Transverse colon (tissue), 4 donors: ENCODE data around the gene PHOX2A. TPM values are rescaled to one million over a fixed set of nuclear protein-coding genes. Genes with fewer than 3 reads are reported as not detected.

ENCODE experiments used
- DNase-seq: peaks from one replicate; pipeline ENCODE4 v3.0.0-alpha.2; 2019
- H3K27ac ChIP-seq, 4 donors: fragments of 200-600 bp; sonication (generic); 2 replicates each; pipeline ENCODE4 v1.5.1; 2016 to 2018; ENCODE audit warnings: inconsistent platforms in 4 of 4
- H3K27me3 ChIP-seq: fragments of 200-600 bp; sonication (generic); 2 replicates; pipeline ENCODE4 v1.5.1; 2017; ENCODE audit warnings: inconsistent platforms
- H3K36me3 ChIP-seq, 4 donors: fragments of 200-600 bp; sonication (generic); 2 replicates each; pipeline ENCODE4 v1.5.1; 2017 to 2019; ENCODE audit warnings: inconsistent platforms in 4 of 4
- H3K4me1 ChIP-seq, 4 donors: fragments of 200-600 bp; sonication (generic); 2 replicates each; pipeline ENCODE4 v1.5.1; 2017 to 2020; ENCODE audit warnings: inconsistent platforms in 4 of 4
- H3K4me3 ChIP-seq, 4 donors: fragments of 200-600 bp; sonication (generic); 1 replicate in 1 of 4; 2 replicates in 3 of 4; pipeline versions ENCODE4 v1.5.1 to v1.6.1; 2017 to 2019; ENCODE audit warnings: inconsistent platforms in 4 of 4
- H3K9me3 ChIP-seq, 2 donors: fragments of 200-600 bp; sonication (generic); 2 replicates each; pipeline ENCODE4 v1.5.1; 2017 to 2019; ENCODE audit warnings: inconsistent platforms in 2 of 2
- EP300 ChIP-seq: sonication (generic); formaldehyde crosslinking; IDR thresholded peaks from one replicate; pipeline ENCODE4 v1.6.1; 2017; ENCODE audit warnings: antibody characterized with exemption, low read depth
- POLR2A ChIP-seq: fragments of 450-650 bp; IDR thresholded peaks from one replicate; pipeline ENCODE4 v1.6.1; 2016; ENCODE audit warnings: antibody characterized with exemption, mild to moderate bottlenecking, moderate library complexity
- POLR2AphosphoS5 ChIP-seq, 3 donors: sonication (generic); formaldehyde crosslinking; IDR thresholded peaks; one replicate each; pipeline ENCODE4 v1.6.1; 2016; ENCODE audit warnings: antibody characterized with exemption in 3 of 3
- WGBS, 2 donors: methylation state at CpG; one replicate each; pipeline ENCODE4 v1.1.5; 2018; ENCODE audit warnings: low coverage in 1 of 2; 5-methylcytosine and 5-hydroxymethylcytosine counted together
- in situ Hi-C, 4 donors: fragments of 200-750 bp; cut with MboI; loops; one replicate each; pipeline versions ENCODE4 v1.15.0 to v1.15.1; 2017; ENCODE audit warnings: low sequenced_read_pairs in 3 of 4, low pct_ligation_motif_present in 1 of 4, low pct_unique_long_range_greater_than_20kb in 1 of 4
- intact Hi-C: fragments of 100-400 bp; cut with DNase I; formaldehyde crosslinking; loops from one replicate; pipeline ENCODE4 v1.15.1; 2023; ENCODE audit warnings: low total_unique reads
- total RNA-seq, 4 donors: library from RNA; depleted of rRNA; stranded (reverse); fragments of >200 nt; gene quantifications; one replicate each; pipeline ENCODE4 v1.1.0, GENCODE V29; 2016
- TF ChIP-seq, protein P1 (sequence below), 5 experiments: fragments of 200-600 bp in 3 of 5; fragments of 450-650 bp in 2 of 5; sonication (generic) in 3 of 5; IDR thresholded peaks; 1 replicate in 2 of 5; 2 replicates in 3 of 5; pipeline ENCODE4 v1.5.1; 2016 to 2017; ENCODE audit warnings: antibody characterized with exemption in 5 of 5, inconsistent platforms in 3 of 5, mild to moderate bottlenecking in 2 of 5, moderate library complexity in 1 of 5

Gene PHOX2A
- total RNA-seq, 4 donors from 2014 or later, result 0.41 to 2.6 (median 0.70) TPM

DNA sequence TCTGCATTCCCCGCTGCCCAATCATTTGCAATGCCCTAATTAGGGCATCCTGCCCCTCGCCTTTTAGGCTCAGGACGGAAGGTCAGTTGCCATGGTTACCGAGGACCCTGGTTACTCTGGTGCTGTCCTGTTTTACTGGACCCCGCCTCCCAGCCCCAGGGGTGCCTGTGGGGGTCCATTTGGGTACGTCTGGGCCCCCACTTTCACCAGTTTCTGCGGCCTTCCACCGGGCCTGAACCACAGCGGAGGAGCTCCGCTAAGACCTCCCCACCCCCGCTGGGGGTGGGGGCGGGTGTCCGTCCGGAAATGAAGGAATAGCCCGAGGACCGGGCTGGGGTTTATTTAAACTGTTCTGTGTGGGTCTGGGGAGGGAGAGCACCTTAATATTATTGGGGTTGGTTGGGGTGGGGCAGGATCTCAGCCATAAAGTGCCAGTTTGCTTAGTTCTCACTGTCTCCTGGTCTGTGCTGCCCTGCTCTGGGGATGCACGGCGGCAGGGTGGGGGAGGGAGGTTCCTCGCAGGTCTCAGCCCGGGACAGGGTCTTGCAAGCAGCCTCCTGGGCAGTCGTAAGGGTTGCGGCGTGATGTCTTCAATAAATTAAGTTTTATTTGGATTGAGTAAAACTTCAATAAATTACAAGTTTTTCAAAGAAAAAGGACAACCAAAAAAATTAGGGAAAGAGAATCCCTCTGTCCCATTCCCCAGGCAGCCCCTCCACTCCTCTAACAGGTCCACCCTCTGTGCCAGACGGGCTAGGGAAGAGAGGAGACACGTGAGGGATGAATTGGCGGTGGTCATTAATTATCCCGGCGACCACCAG is 5.3 kb downstream of the PHOX2A start:
- peak overlapping the region in 1 of 4 donors; percentile 47 for H3K4me3 ChIP-seq
- WGBS, 2 donors, result 72% methylated on average over 28 of the region's 28 CpGs; no CpG with 5 or more reads in 1 of the 2 donors
- no peak for DNase-seq
- H3K27me3 ChIP-seq, result peaks cover 38% of the 10 kb centered on the region
- intact Hi-C loops (no loop called here), in situ Hi-C loops (no loop called here)
- H3K36me3 ChIP-seq, result peaks cover 0 to 24% (median 7%) of the 10 kb centered on the region in 4 donors
- peaks cover 8 to 47% (median 41%) of the 10 kb centered on the region in 4 donors for H3K4me1 ChIP-seq
- H3K27ac ChIP-seq, result peak overlapping the region in 3 of 4 donors; percentile 46 to 67 (median 63)
- no peaks in the 10 kb centered on the region for H3K9me3 ChIP-seq
- no peak for TF ChIP-seq EP300
- TF ChIP-seq POLR2AphosphoS5 (IDR thresholded peaks at IDR 0.05), result no peak
- TF ChIP-seq, protein P1, sequence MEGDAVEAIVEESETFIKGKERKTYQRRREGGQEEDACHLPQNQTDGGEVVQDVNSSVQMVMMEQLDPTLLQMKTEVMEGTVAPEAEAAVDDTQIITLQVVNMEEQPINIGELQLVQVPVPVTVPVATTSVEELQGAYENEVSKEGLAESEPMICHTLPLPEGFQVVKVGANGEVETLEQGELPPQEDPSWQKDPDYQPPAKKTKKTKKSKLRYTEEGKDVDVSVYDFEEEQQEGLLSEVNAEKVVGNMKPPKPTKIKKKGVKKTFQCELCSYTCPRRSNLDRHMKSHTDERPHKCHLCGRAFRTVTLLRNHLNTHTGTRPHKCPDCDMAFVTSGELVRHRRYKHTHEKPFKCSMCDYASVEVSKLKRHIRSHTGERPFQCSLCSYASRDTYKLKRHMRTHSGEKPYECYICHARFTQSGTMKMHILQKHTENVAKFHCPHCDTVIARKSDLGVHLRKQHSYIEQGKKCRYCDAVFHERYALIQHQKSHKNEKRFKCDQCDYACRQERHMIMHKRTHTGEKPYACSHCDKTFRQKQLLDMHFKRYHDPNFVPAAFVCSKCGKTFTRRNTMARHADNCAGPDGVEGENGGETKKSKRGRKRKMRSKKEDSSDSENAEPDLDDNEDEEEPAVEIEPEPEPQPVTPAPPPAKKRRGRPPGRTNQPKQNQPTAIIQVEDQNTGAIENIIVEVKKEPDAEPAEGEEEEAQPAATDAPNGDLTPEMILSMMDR (IDR thresholded peaks at IDR 0.05), result peak in 1 of 5 experiments; percentile 30
- no peak for TF ChIP-seq POLR2A

DNA sequence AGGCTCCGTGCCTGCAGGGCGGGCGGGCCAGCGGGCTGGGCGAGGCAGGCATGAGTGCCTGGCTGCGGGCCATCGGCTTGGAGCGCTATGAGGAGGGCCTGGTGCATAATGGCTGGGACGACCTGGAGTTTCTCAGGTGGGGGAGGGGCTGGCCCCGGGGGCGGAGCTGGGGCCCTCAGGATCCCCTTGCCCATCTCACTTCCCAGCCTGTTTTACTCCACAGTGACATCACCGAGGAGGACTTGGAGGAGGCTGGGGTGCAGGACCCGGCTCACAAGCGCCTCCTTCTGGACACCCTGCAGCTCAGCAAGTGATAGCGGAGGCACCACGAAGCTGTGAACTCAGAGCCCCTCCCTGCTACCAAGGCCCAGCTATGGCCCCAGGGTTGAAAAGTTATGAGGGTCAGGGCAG is 5.9 kb downstream of the PHOX2A start:
- TF ChIP-seq, protein P1 (IDR thresholded peaks at IDR 0.05), result peak; percentile 76 to 85 (median 79)
- TF ChIP-seq EP300 (no peak), POLR2AphosphoS5 (IDR thresholded peaks at IDR 0.05) (no peak)
- 22% methylated on average over 8 of the region's 16 CpGs; no CpG with 5 or more reads in 1 of the 2 donors for WGBS, 2 donors
- H3K27me3 ChIP-seq, result peaks cover 32% of the 10 kb centered on the region
- peak overlapping the region in 3 of 4 donors; percentile 20 to 67 (median 63) for H3K27ac ChIP-seq
- H3K4me3 ChIP-seq, result no peak overlapping the region
- in situ Hi-C loops, result no loop called here
- no peaks in the 10 kb centered on the region for H3K9me3 ChIP-seq
- peaks cover 8 to 44% (median 40%) of the 10 kb centered on the region in 4 donors for H3K4me1 ChIP-seq
- peaks cover 0 to 30% (median 7%) of the 10 kb centered on the region in 4 donors for H3K36me3 ChIP-seq
- peak; percentile 69 for DNase-seq
- intact Hi-C loops, result no loop called here

DNA sequence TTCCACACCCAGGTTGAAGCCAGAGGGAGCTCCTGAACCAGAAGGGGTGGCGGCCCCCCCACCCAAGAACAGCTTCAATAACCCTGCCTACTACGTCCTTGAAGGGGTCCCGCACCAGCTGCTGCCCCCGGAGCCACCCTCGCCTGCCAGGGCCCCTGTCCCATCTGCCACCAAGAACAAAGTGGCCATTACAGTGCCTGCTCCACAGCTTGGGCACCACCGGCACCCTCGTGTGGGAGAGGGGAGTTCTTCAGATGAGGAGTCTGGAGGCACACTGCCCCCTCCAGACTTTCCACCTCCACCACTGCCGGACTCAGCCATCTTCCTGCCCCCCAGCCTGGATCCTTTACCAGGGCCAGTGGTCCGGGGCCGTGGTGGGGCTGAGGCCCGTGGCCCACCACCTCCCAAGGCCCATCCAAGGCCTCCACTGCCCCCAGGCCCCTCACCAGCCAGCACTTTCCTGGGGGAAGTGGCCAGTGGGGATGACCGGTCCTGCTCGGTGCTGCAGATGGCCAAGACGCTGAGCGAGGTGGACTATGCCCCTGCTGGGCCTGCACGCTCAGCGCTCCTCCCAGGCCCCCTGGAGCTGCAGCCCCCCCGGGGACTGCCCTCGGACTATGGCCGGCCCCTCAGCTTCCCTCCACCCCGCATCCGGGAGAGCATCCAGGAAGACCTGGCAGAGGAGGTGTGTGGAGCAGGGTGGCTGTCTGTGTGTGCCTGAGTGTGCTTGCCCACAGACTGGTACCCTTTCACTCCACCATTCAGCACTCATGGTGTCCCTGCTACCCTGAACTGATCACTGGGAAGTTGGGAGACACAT is 6.7 kb downstream of the PHOX2A start:
- 85% methylated on average over 15 of the region's 22 CpGs; no CpG with 5 or more reads in 1 of the 2 donors for WGBS, 2 donors
- peak overlapping the region in 3 of 4 donors; percentile 20 to 67 (median 63) for H3K27ac ChIP-seq
- intact Hi-C loops, result no loop called here
- H3K27me3 ChIP-seq, result peaks cover 24% of the 10 kb centered on the region
- H3K4me3 ChIP-seq, result no peak overlapping the region
- TF ChIP-seq, protein P1 (IDR thresholded peaks at IDR 0.05), result no peak
- TF ChIP-seq POLR2A, result no peak
- TF ChIP-seq EP300, result no peak
- TF ChIP-seq POLR2AphosphoS5 (IDR thresholded peaks at IDR 0.05), result no peak
- no peaks in the 10 kb centered on the region for H3K9me3 ChIP-seq
- in situ Hi-C loops, result no loop called here
- peaks cover 8 to 44% (median 40%) of the 10 kb centered on the region in 4 donors for H3K4me1 ChIP-seq
- H3K36me3 ChIP-seq, result peaks cover 0 to 35% (median 7%) of the 10 kb centered on the region in 4 donors
- DNase-seq, result no peak

DNA sequence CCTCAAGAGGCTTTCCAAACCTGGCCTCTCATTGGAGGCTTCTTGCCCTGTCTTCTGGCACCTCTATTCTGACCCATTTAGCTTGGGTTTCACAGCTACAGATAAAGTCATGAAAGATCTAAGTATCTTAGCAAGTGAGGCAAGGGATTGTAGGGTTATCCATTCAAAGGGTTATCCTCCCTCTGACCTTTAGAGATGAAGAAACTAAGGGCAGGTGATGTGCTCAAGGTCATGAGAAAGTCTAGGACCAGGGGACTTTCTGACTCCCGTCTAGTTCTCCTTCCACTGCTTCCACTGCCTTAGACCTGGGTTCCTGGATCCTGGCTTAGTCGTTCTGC is 7.2 kb downstream of the PHOX2A start:
- peaks cover 19% of the 10 kb centered on the region for H3K27me3 ChIP-seq
- peaks cover 0 to 39% (median 9%) of the 10 kb centered on the region in 4 donors for H3K36me3 ChIP-seq
- H3K9me3 ChIP-seq, result no peaks in the 10 kb centered on the region
- no peak overlapping the region for H3K4me3 ChIP-seq
- peaks cover 8 to 44% (median 40%) of the 10 kb centered on the region in 4 donors for H3K4me1 ChIP-seq
- WGBS, 2 donors, result 82% methylated on average over 2 of the region's 2 CpGs; no CpG with 5 or more reads in 1 of the 2 donors
- in situ Hi-C loops, result no loop called here
- H3K27ac ChIP-seq, result peak overlapping the region in 2 of 4 donors; percentile 15 to 67
- no peak for DNase-seq
- TF ChIP-seq, protein P1 (IDR thresholded peaks at IDR 0.05), result no peak
- TF ChIP-seq POLR2AphosphoS5 (IDR thresholded peaks at IDR 0.05) (no peak), POLR2A (no peak), EP300 (no peak)
- intact Hi-C loops, result no loop called here
